Stimulated activated naive CD4-positive, alpha-beta T cell (primary cell): ENCODE measurements around the gene JAK1.

ENCODE experiments used
- DNase-seq, 6 experiments: peaks; one replicate each; lab custom pipeline; 2025; lab: John Stamatoyannopoulos, UW

The JAK1 gene

GRCh38 chr1:64892576-64893573, 73.5 kb downstream of the JAK1 start:
- no peak for DNase-seq

DNA sequence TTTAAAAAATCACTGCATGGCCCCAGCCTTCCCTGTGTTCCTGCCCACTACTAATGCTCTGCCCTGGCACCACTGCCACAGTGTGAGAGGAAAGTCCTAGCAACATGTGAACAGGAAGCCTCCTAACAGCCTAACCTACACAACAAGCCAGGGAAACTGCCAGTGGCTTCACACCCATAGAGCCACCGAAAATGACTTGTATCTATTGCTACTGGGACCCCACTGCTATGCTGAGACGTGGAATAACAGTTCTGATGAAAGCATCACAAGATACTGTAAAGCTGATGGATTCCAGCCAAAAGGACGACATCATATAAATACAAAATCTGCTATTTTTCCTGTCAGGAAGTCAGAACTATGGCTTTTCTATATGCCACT, 74.9 kb downstream of the JAK1 start:
- DNase-seq: no peak

- DNase-seq: no peak
These were observed 75.5 kb downstream of the JAK1 start for GRCh38 chr1:64890699-64891447.

DNA sequence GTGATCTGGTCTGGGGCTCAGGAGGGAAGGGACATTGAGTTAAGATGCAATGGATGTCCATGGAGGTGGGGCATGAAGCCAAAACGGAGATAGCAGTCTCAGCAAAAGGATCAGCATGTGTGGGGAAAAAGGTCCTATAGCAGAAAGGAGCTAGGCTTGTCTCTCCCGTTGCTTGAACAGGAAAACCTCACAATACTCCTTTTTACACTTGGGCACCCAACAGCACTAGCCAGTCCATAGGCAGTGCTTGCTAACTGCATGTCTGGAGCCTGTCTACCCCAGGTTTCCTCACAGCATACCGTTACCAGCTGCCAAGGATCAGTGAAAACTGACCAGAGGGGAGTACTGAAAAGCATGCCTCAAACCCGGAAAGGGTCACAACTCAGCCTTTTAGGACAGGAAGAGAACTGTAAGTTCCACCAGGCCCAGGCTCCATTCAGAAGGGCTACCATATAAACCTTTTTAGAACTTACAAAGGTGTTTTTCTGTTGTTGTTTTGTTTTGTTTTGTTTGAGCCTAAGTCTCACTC, 78.6 kb downstream of the JAK1 start:
- no peak for DNase-seq

- DNase-seq: no peak
These were observed 79.5 kb downstream of the JAK1 start for GRCh38 chr1:64886877-64887276.

- no peak for DNase-seq
These were observed 80.7 kb downstream of the JAK1 start for GRCh38 chr1:64885648-64886047.

- no peak for DNase-seq
These were observed 81.9 kb downstream of the JAK1 start for GRCh38 chr1:64884261-64885040.

- no peak for DNase-seq
These were observed 83.6 kb downstream of the JAK1 start for GRCh38 chr1:64882574-64883255.

- DNase-seq: no peak
These were observed 85.1 kb downstream of the JAK1 start for GRCh38 chr1:64881281-64881680.

- no peak for DNase-seq
These were observed 85.9 kb downstream of the JAK1 start for GRCh38 chr1:64880449-64880848.

GRCh38 chr1:64878931-64879611, 87.3 kb downstream of the JAK1 start:
- no peak for DNase-seq

DNA sequence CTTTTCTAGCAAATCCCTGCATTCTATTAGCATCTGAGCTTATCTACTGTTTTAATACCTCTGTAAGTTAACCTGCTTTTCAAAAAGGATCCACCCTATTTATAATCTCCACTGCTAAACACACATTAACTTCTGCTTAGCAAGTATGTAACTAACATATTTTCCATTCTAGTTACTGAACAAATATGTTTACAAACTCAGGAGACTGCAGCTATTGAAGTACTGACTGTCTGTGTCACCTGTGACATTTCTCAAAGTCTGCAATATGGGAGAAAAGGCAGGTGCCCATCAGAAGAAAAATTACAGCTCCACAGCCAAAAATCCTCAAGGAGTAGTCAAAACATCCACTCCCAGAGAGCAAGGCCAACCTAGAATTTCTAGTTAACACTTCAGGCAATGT, 88.3 kb downstream of the JAK1 start:
- no peak for DNase-seq

DNA sequence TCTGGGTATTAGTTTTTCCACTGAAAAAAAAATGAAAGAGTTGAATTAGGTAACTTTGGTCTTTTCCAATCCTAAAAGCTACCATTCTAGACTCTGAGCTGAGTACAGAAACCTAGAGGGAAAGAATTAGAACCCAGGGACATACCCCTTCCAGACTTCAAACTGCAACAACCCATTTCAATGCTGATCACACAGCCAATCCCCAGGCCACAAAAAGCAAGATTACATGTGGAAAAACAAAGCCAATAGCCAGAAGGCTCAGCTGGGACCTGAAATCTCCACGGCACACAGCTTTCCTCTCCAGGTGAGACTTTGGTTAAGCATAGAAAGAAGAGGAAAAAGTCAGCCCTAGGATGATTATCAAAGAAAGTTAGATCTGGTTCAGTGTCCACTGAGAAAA, 88.8 kb downstream of the JAK1 start:
- no peak for DNase-seq

GRCh38 chr1:64877151-64877550, 89.2 kb downstream of the JAK1 start:
- DNase-seq: peak in 5 of 6 experiments; percentile 18 to 88 (median 84)

DNA sequence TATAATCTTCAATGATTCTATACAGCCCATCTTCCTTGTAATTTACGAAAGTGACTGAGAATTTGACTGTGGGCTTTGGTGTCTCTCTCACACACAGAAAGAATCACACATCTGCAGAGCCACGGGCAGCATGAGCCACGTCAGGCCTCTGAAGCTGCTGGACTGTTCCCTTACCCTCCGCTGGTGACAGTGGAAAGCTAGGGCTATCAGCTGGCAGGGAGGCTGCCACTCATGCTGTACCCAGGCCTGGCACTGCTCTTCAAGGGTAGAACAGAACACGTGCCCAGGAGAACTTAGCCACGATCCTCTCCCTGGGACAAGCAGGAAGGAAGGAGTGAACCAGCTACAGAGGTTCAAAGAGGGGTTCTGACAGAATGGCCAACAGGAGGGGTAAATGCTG, 90.7 kb downstream of the JAK1 start:
- no peak for DNase-seq

GRCh38 chr1:64875101-64875500, 91.2 kb downstream of the JAK1 start:
- no peak for DNase-seq

GRCh38 chr1:64874666-64875065, 91.7 kb downstream of the JAK1 start:
- no peak for DNase-seq

GRCh38 chr1:64873576-64873975, 92.8 kb downstream of the JAK1 start:
- DNase-seq: no peak

DNA sequence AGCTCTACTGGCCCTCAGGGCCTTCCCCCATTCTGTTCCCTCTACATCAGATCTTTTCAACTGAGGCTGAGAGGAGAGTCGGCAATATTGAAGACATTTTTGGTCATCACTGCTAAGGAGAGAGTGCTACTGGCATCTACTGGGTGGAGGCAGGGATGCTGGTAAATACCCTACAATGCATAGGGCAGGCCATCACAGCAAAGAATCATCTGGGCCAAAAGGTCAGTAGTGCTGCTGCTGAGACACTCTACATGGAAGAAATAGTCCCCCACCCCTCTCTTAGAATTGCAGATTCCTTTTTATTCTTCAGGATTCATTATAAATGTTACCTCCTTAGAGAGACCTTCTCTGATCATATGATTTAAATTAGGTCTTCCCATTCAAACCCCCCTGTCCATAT, 94.3 kb downstream of the JAK1 start:
- no peak for DNase-seq

DNA sequence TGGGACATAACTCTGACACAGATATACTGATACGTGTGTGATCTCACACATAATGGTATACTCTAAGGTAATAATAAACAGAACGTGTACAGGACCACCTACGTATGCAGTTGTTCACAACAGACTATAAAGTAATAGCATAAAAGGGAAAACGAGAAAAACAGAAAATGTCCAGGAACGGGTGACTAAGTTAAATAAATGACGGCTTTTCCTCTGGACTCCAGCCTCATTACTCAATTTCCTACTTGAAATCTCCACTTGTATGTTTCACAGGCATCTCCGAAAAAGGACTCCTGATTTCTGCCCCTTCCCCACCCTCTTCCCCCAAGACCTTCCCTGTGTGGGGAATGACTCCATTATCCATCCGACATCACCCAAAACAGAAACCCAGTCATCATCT, 95.1 kb downstream of the JAK1 start:
- no peak for DNase-seq

GRCh38 chr1:64867266-64867665, 99.1 kb downstream of the JAK1 start:
- no peak for DNase-seq
